Measurements from ENCODE around the gene HOOK1. TPM values are rescaled to one million over a fixed set of nuclear protein-coding genes. Genes with fewer than 3 reads are reported as not detected.

Gene HOOK1
- polyA plus RNA-seq, 3 donors, result not detected

DNA sequence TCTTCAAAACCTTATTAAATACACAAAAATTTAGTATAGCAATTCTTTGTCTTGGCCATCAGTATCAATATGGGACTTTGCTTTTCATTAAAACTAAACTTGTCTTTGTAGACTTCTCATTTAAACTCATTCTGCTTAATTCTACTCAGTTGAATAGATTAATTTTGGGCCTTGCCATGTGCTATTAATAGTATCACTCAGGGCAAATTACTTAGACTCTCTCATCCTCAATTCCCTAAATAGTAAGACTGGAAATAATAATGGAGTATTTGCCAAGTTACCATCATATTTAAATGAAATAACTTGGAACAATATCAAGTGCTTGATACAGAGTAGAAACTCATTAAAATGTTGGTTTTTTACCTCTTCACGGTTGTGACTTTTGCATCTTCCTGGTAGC, 13.4 kb downstream of the HOOK1 start:
- Mint-ChIP-seq H3K9me3 (peaks cover 0 to 2% (median 0%) of the 10 kb centered on the region in 7 donors), H3K4me1 (no peaks in the 10 kb centered on the region), H3K27ac (no peak overlapping the region), H3K36me3 (no peaks in the 10 kb centered on the region), H3K4me3 (no peak overlapping the region), H3K27me3 (ENCODE audit: low read depth in 3 of 3) (no peaks in the 10 kb centered on the region)
- intact Hi-C loops (cut with micrococcal nuclease), result no loop called here
- Histone ChIP-seq H3K27ac (ENCODE audit: low read depth in 1 of 2, low read length in 2 of 2) (no peak overlapping the region), H3K4me1 (ENCODE audit: control insufficient read depth in 1 of 2, insufficient read depth in 2 of 2, low read length in 2 of 2) (no peaks in the 10 kb centered on the region), H3K9ac (ENCODE audit: insufficient read depth, low read length, poor library complexity, severe bottlenecking) (no peak overlapping the region), H3K27me3 (ENCODE audit: control insufficient read depth in 2 of 2, insufficient read depth in 2 of 2, low read length in 2 of 2) (no peaks in the 10 kb centered on the region), H3K9me3 (replicated peaks in 1 of 2; ENCODE audit: control insufficient read depth in 1 of 2, insufficient read depth in 1 of 2, low read length in 2 of 2) (no peaks in the 10 kb centered on the region), H3K36me3 (replicated peaks in 1 of 2; ENCODE audit: control insufficient read depth in 1 of 2, insufficient read depth in 2 of 2, low read length in 2 of 2) (no peaks in the 10 kb centered on the region), H4K20me1 (ENCODE audit: insufficient read depth, low read length) (no peaks in the 10 kb centered on the region), H3K4me3 (replicated peaks in 1 of 3; ENCODE audit: low read depth in 2 of 3, low read length in 3 of 3) (no peak overlapping the region), H3K4me2 (replicated peaks; ENCODE audit: extremely low read depth, low read length, poor library complexity, severe bottlenecking) (no peak overlapping the region), H3K79me2 (ENCODE audit: insufficient read depth, low read length) (no peaks in the 10 kb centered on the region), H2AFZ (ENCODE audit: insufficient read depth, low read depth, low read length, poor library complexity, severe bottlenecking) (no peak overlapping the region)
- DNase-seq, result no peak
- WGBS (ENCODE audit: insufficient coverage), result no CpG with 5 or more reads among the region's 1 CpG
- TF ChIP-seq, protein P1, sequence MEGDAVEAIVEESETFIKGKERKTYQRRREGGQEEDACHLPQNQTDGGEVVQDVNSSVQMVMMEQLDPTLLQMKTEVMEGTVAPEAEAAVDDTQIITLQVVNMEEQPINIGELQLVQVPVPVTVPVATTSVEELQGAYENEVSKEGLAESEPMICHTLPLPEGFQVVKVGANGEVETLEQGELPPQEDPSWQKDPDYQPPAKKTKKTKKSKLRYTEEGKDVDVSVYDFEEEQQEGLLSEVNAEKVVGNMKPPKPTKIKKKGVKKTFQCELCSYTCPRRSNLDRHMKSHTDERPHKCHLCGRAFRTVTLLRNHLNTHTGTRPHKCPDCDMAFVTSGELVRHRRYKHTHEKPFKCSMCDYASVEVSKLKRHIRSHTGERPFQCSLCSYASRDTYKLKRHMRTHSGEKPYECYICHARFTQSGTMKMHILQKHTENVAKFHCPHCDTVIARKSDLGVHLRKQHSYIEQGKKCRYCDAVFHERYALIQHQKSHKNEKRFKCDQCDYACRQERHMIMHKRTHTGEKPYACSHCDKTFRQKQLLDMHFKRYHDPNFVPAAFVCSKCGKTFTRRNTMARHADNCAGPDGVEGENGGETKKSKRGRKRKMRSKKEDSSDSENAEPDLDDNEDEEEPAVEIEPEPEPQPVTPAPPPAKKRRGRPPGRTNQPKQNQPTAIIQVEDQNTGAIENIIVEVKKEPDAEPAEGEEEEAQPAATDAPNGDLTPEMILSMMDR (IDR thresholded peaks at IDR 0.05), result no peak

DNA sequence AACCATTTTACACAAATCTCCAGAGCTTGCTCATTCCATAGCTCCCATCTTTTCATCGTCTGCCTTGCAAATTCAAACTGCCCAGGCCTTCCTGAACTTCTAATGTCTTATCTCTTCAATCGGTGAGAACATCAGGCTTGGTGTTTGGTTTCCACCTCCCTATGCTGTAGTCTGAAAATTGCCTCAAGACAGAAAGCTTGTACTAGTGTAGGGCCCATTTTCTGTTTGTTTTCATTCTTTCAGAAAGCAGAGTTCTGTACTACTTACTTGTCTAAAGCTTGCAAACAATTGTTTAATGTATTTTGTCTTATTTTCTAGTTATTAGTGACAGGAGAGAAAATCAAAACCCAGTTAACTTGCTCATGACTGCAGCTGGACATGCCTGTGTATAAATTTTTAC, 16.8 kb downstream of the HOOK1 start:
- TF ChIP-seq, protein P1 (IDR thresholded peaks at IDR 0.05), result no peak
- intact Hi-C loops (cut with micrococcal nuclease), result no loop called here
- no peaks in the 10 kb centered on the region for H4K20me1 ChIP-seq (ENCODE audit: insufficient read depth, low read length)
- H3K9me3 ChIP-seq (replicated peaks in 1 of 2; ENCODE audit: control insufficient read depth in 1 of 2, insufficient read depth in 1 of 2, low read length in 2 of 2), result no peaks in the 10 kb centered on the region
- no peak overlapping the region for H3K27ac ChIP-seq (ENCODE audit: low read depth in 1 of 2, low read length in 2 of 2)
- no peaks in the 10 kb centered on the region for H3K79me2 ChIP-seq (ENCODE audit: insufficient read depth, low read length)
- no peak overlapping the region for H3K9ac ChIP-seq (ENCODE audit: insufficient read depth, low read length, poor library complexity, severe bottlenecking)
- no peaks in the 10 kb centered on the region for H3K9me3 Mint-ChIP-seq
- no peak overlapping the region for H3K4me2 ChIP-seq (replicated peaks; ENCODE audit: extremely low read depth, low read length, poor library complexity, severe bottlenecking)
- H3K4me1 ChIP-seq (ENCODE audit: control insufficient read depth in 1 of 2, insufficient read depth in 2 of 2, low read length in 2 of 2), result no peaks in the 10 kb centered on the region
- no peaks in the 10 kb centered on the region for H3K36me3 ChIP-seq (replicated peaks in 1 of 2; ENCODE audit: control insufficient read depth in 1 of 2, insufficient read depth in 2 of 2, low read length in 2 of 2)
- no peaks in the 10 kb centered on the region for H3K36me3 Mint-ChIP-seq
- H3K27me3 ChIP-seq (ENCODE audit: control insufficient read depth in 2 of 2, insufficient read depth in 2 of 2, low read length in 2 of 2), result no peaks in the 10 kb centered on the region
- DNase-seq, result no peak
- no peak overlapping the region for H2AFZ ChIP-seq (ENCODE audit: insufficient read depth, low read depth, low read length, poor library complexity, severe bottlenecking)
- no peak overlapping the region for H3K4me3 Mint-ChIP-seq
- no peaks in the 10 kb centered on the region for H3K27me3 Mint-ChIP-seq (ENCODE audit: low read depth in 3 of 3)
- H3K27ac Mint-ChIP-seq, result no peak overlapping the region
- WGBS (ENCODE audit: insufficient coverage), result 100% methylated on average over 1 of the region's 2 CpGs
- no peak overlapping the region for H3K4me3 ChIP-seq (replicated peaks in 1 of 3; ENCODE audit: low read depth in 2 of 3, low read length in 3 of 3)
- H3K4me1 Mint-ChIP-seq, result no peaks in the 10 kb centered on the region
